Adrenal gland (tissue), 12 donors: ENCODE measurements around the gene SLC5A6. TPM values are rescaled to one million over a fixed set of nuclear protein-coding genes. Genes with fewer than 3 reads are reported as not detected.

ENCODE experiments used
- DNase-seq, 7 donors: peaks; one replicate each; pipeline ENCODE4 v3.0.0-alpha.2; 2019 to 2020
- H3K27ac ChIP-seq, 5 donors: fragments of 200-600 bp; sonication (generic) in 4 of 5; 1 replicate in 3 of 5; 2 replicates in 2 of 5; pipeline versions ENCODE4 v1.5.1 to v1.8.0; 2016 to 2020; ENCODE audit warnings: mild to moderate bottlenecking in 1 of 5
- H3K27me3 ChIP-seq: fragments of 200-600 bp; 2 replicates; pipeline ENCODE4 v1.8.0; 2021
- H3K36me3 ChIP-seq, 2 donors: fragments of 200-600 bp; replicated peaks in 1 of 2; 1 replicate in 1 of 2; 2 replicates in 1 of 2; pipeline versions ENCODE4 v1.5.1 to v1.8.0; 2018 to 2022
- H3K4me1 ChIP-seq, 2 donors: fragments of 200-600 bp; replicated peaks in 1 of 2; 1 replicate in 1 of 2; 2 replicates in 1 of 2; pipeline versions ENCODE4 v1.5.1 to v1.8.0; 2018 to 2021
- H3K4me3 ChIP-seq, 4 donors: fragments of 200-600 bp; sonication (generic) in 3 of 4; one replicate each; pipeline ENCODE4 v1.5.1; 2016 to 2018
- H3K9me3 ChIP-seq, 3 donors: fragments of 200-600 bp; sonication (generic) in 1 of 3; replicated peaks in 1 of 3; 1 replicate in 2 of 3; 2 replicates in 1 of 3; pipeline versions ENCODE4 v1.5.1 to v1.8.0; 2016 to 2021
- POLR2A ChIP-seq, 2 donors: fragments of 450-650 bp; IDR thresholded peaks; one replicate each; pipeline ENCODE4 v1.6.1; 2017; ENCODE audit warnings: antibody characterized with exemption in 2 of 2, mild to moderate bottlenecking in 2 of 2, moderate library complexity in 1 of 2
- WGBS, 4 donors: extraction: QIAGEN DNeasy Blood & Tissue Kit in 2 of 4; methylation state at CpG; one replicate each; pipeline versions ENCODE4 v1.1.5 to v1.1.7; 2013 to 2017; 5-methylcytosine and 5-hydroxymethylcytosine counted together
- intact Hi-C, 2 donors: fragments of 100-400 bp; cut with DNase I; formaldehyde crosslinking; loops; one replicate each; pipeline versions ENCODE4 v1.14.1 to v1.15.0; 2022 to 2023
- polyA plus RNA-seq, 3 donors: library from polyadenylated mRNA; stranded (reverse); fragments of 200-250 nt in 2 of 3; fragments of 350-450 nt in 1 of 3; fragmentation: Illumina TruSeq in 1 of 3; extraction: RNeasy Lipid Tissue Mini Kit (QIAGEN cat#74804) in 1 of 3; gene quantifications; one replicate each; pipeline ENCODE4 v1.2.3, GENCODE V29; 2013 to 2014
- total RNA-seq, 9 donors: library from RNA; depleted of rRNA in 4 of 9; stranded (reverse); fragments of >200 nt in 4 of 9; fragments of 120-200 nt in 1 of 9; fragmentation: NEBNext Ultra II Directional in 1 of 9; extraction: Animal tissue kit (Norgen Biotek cat#: 25700) in 1 of 9; gene quantifications; one replicate each; pipeline versions ENCODE4 v1.1.0 to v1.2.4, GENCODE V29; 2013 to 2023
- TF ChIP-seq, protein P1 (sequence below), 6 experiments: fragments of 450-650 bp in 4 of 6; fragments of 200-600 bp in 2 of 6; sonication (generic) in 1 of 6; IDR thresholded peaks; 1 replicate in 5 of 6; 2 replicates in 1 of 6; pipeline versions ENCODE4 v1.5.1 to v1.8.0; 2016 to 2021; ENCODE audit warnings: antibody characterized with exemption in 6 of 6, mild to moderate bottlenecking in 2 of 6, moderate library complexity in 1 of 6
- donor health status: healthy with polysubstance abuse.
- donor health status: Bipolar disorder and iron deficiency.
- donor health status: DM: yes; HTN: yes; CAD: no.
- donor health status: DM: no; HTN: no; CAD: no.
- donor health status: DM: no; HTN: no; CAD: no.
- donor health status: DM: yes; HTN: yes; CAD: no.

Gene SLC5A6
- total and polyA plus RNA-seq, 12 donors = 13.5 to 35.0 (median 18.3) TPM

- WGBS, 4 donors = 82 to 91% (median 87%) methylated on average over 8 of the region's 8 CpGs
- no peak for TF ChIP-seq POLR2A (IDR thresholded peaks at IDR 0.05)
- TF ChIP-seq, protein P1, sequence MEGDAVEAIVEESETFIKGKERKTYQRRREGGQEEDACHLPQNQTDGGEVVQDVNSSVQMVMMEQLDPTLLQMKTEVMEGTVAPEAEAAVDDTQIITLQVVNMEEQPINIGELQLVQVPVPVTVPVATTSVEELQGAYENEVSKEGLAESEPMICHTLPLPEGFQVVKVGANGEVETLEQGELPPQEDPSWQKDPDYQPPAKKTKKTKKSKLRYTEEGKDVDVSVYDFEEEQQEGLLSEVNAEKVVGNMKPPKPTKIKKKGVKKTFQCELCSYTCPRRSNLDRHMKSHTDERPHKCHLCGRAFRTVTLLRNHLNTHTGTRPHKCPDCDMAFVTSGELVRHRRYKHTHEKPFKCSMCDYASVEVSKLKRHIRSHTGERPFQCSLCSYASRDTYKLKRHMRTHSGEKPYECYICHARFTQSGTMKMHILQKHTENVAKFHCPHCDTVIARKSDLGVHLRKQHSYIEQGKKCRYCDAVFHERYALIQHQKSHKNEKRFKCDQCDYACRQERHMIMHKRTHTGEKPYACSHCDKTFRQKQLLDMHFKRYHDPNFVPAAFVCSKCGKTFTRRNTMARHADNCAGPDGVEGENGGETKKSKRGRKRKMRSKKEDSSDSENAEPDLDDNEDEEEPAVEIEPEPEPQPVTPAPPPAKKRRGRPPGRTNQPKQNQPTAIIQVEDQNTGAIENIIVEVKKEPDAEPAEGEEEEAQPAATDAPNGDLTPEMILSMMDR (IDR thresholded peaks at IDR 0.05) = no peak
- H3K4me3 ChIP-seq = no peak overlapping the region
- no peak for DNase-seq
- H3K36me3 ChIP-seq = no peaks in the 10 kb centered on the region
- no peaks in the 10 kb centered on the region for H3K27me3 ChIP-seq
- no peaks in the 10 kb centered on the region for H3K4me1 ChIP-seq
- H3K27ac ChIP-seq = no peak overlapping the region
- intact Hi-C loops = loop anchor here (2.0 to 5.0 kb wide), 2 partner anchors 88 to 91 kb away; no protein-coding TSS in a partner anchor
- H3K9me3 ChIP-seq = no peaks in the 10 kb centered on the region
These were observed 22.1 kb downstream of the SLC5A6 start for GRCh38 chr2:27189989-27190388.

- intact Hi-C loops = no loop called here
- 59 to 77% (median 66%) methylated on average over 6 of the region's 6 CpGs for WGBS, 4 donors
- H3K9me3 ChIP-seq = no peaks in the 10 kb centered on the region
- H3K4me1 ChIP-seq = no peaks in the 10 kb centered on the region
- no peaks in the 10 kb centered on the region for H3K36me3 ChIP-seq
- no peaks in the 10 kb centered on the region for H3K27me3 ChIP-seq
- peak overlapping the region in 2 of 5 donors; percentile 30 to 62 for H3K27ac ChIP-seq
- no peak for DNase-seq
- H3K4me3 ChIP-seq = no peak overlapping the region
- TF ChIP-seq POLR2A (IDR thresholded peaks at IDR 0.05) = no peak
- TF ChIP-seq, protein P1 (IDR thresholded peaks at IDR 0.05) = no peak
These were observed 25.3 kb downstream of the SLC5A6 start for GRCh38 chr2:27186613-27187345.

DNA sequence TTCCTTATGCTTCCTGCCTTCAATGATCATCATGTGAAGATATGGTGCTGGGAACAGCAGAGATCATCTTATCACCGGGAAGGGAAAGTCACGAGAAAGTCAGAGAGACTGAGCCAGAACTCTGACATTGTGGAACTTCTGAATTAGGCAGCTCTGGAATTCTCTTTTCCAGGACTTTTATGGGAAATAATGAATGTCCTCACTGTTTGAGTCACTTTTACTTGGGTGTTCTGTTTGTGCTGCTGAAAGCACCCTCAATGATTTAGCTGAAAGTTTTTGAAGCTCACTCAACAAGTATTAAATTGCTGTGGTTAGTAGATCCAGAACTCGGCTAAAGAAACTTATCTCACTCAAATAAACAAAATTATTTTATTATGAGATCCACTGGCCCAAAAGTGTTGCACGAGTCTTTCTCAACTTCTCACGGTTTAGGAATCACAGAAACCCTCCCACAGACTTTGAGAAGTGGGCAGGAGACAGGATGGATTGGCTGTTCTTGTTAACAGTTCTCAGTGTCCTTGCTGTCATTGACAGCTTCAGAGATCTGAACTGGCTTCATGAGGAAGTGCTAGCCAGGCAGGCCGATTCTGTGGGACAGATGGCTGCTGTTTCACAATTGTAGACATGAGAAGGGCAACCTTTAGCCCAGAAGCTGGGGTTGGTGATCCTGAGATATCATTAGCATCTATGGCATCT is 26.6 kb downstream of the SLC5A6 start:
- intact Hi-C loops = no loop called here
- WGBS, 4 donors = 42 to 48% (median 47%) methylated on average over 6 of the region's 6 CpGs
- Histone ChIP-seq H3K4me1 (no peaks in the 10 kb centered on the region), H3K36me3 (no peaks in the 10 kb centered on the region), H3K27me3 (no peaks in the 10 kb centered on the region), H3K27ac (peak overlapping the region in 3 of 5 donors; percentile 27 to 85 (median 70)), H3K4me3 (no peak overlapping the region), H3K9me3 (no peaks in the 10 kb centered on the region)
- TF ChIP-seq, protein P1 (IDR thresholded peaks at IDR 0.05) = no peak
- no peak for TF ChIP-seq POLR2A (IDR thresholded peaks at IDR 0.05)
- peak in 5 of 7 donors; percentile 20 to 69 (median 38) for DNase-seq

- 54 to 71% (median 66%) methylated on average over 4 of the region's 4 CpGs for WGBS, 4 donors
- peak overlapping the region in 2 of 5 donors; percentile 70 to 85 for H3K27ac ChIP-seq
- peaks cover 0 to 7% of the 10 kb centered on the region in 2 donors for H3K4me1 ChIP-seq
- intact Hi-C loops = no loop called here
- no peak for TF ChIP-seq POLR2A (IDR thresholded peaks at IDR 0.05)
- TF ChIP-seq, protein P1 (IDR thresholded peaks at IDR 0.05) = no peak
- no peaks in the 10 kb centered on the region for H3K36me3 ChIP-seq
- H3K4me3 ChIP-seq = no peak overlapping the region
- no peaks in the 10 kb centered on the region for H3K27me3 ChIP-seq
- DNase-seq = peak in 2 of 7 donors; percentile 19 to 57
- H3K9me3 ChIP-seq = no peaks in the 10 kb centered on the region
These were observed 28.0 kb downstream of the SLC5A6 start for GRCh38 chr2:27184115-27184514.
